WTC11 (cell line): ENCODE measurements around the gene DUSP22. TPM values are rescaled to one million over a fixed set of nuclear protein-coding genes. Genes with fewer than 3 reads are reported as not detected.

Experiments
- ATAC-seq: fragments of 200-7000 bp; cut with Tn5 transposase; 2 replicates; pipeline ENCODE4 v1.10.0; 2021; ENCODE audit warnings: mild to moderate bottlenecking, moderate library complexity
- CTCF ChIA-PET: fragments of 300-600 bp; sonication (Branson Sonifier 250); formaldehyde crosslinking; loops from one replicate; lab custom pipeline; 2021; ENCODE audit warnings: antibody characterized with exemption; lab: Charles Lee
- POLR2A ChIA-PET: fragments of 350-600 bp; sonication (Branson Sonifier 250); formaldehyde crosslinking; loops from one replicate; lab custom pipeline; 2021; ENCODE audit warnings: antibody characterized with exemption; lab: Charles Lee
- DNase-seq: peaks from one replicate; pipeline ENCODE4 v3.0.0; 2021; ENCODE audit warnings: low spot score
- H3K27ac Mint-ChIP-seq: 2 replicates; pipeline ENCODE4 v1.8.0; 2021; ENCODE audit warnings: mixed read lengths
- H3K27me3 Mint-ChIP-seq: 2 replicates; pipeline ENCODE4 v1.8.0; 2021; ENCODE audit warnings: low read depth, mild to moderate bottlenecking, moderate library complexity, mixed read lengths
- H3K36me3 Mint-ChIP-seq: 2 replicates; pipeline ENCODE4 v1.8.0; 2021; ENCODE audit warnings: mixed read lengths
- H3K4me1 Mint-ChIP-seq: 2 replicates; pipeline ENCODE4 v1.8.0; 2022; ENCODE audit warnings: mixed read lengths
- H3K4me3 Mint-ChIP-seq: 2 replicates; pipeline ENCODE4 v1.8.0; 2021; ENCODE audit warnings: mild to moderate bottlenecking, moderate library complexity, mixed read lengths
- H3K9me3 Mint-ChIP-seq: 2 replicates; pipeline ENCODE4 v1.8.0; 2021; ENCODE audit warnings: mixed read lengths
- CREM ChIP-seq: sonication (generic); formaldehyde crosslinking; IDR thresholded peaks from 2 replicates; pipeline ENCODE4 v1.8.1; 2022; ENCODE audit warnings: mild to moderate bottlenecking, missing genetic modification reagents, moderate library complexity
- E2F4 ChIP-seq: sonication (generic); formaldehyde crosslinking; IDR thresholded peaks from 2 replicates; pipeline ENCODE4 v1.8.1; 2022; ENCODE audit warnings: low read depth, mild to moderate bottlenecking, moderate library complexity, missing genetic modification reagents, borderline replicate concordance
- FOXP1 ChIP-seq: sonication (generic); formaldehyde crosslinking; IDR thresholded peaks from 2 replicates; pipeline ENCODE4 v1.8.0; 2022; ENCODE audit warnings: missing genetic modification reagents, mild to moderate bottlenecking, moderate library complexity, borderline replicate concordance
- FOXP4 ChIP-seq: sonication (generic); formaldehyde crosslinking; IDR thresholded peaks from 2 replicates; pipeline ENCODE4 v1.8.0; 2022; ENCODE audit warnings: mild to moderate bottlenecking, missing genetic modification reagents
- GTF2I ChIP-seq: fragments of 250-450 bp; sonication (Bioruptor Pico); conservative IDR thresholded peaks from 2 replicates; pipeline ENCODE4 v1.4.0; 2021; ENCODE audit warnings: mild to moderate bottlenecking
- MAX ChIP-seq: sonication (generic); formaldehyde crosslinking; IDR thresholded peaks from 2 replicates; pipeline ENCODE4 v1.8.0; 2022; ENCODE audit warnings: mild to moderate bottlenecking, missing genetic modification reagents
- MYBL2 ChIP-seq: sonication (generic); formaldehyde crosslinking; IDR thresholded peaks from 2 replicates; pipeline ENCODE4 v1.8.1; 2023; ENCODE audit warnings: mild to moderate bottlenecking, moderate library complexity, missing genetic modification reagents
- NFE2L1 ChIP-seq: sonication (generic); formaldehyde crosslinking; IDR thresholded peaks from 2 replicates; pipeline ENCODE4 v1.8.1; 2023; ENCODE audit warnings: missing genetic modification reagents
- ZNF317 ChIP-seq: sonication (generic); formaldehyde crosslinking; IDR thresholded peaks from 2 replicates; pipeline ENCODE4 v1.8.1; 2023; ENCODE audit warnings: low read depth, mild to moderate bottlenecking, moderate library complexity, missing genetic modification reagents, borderline replicate concordance
- ZNF396 ChIP-seq: fragments of 250-450 bp; sonication (Bioruptor Pico); IDR thresholded peaks from 2 replicates; pipeline ENCODE4 v1.8.0; 2021; ENCODE audit warnings: mild to moderate bottlenecking, moderate library complexity, borderline replicate concordance
- total RNA-seq: library from RNA; stranded (reverse); gene quantifications from 3 replicates; pipeline ENCODE4 v1.2.3, GENCODE V29; 2021
- TF ChIP-seq, protein P1 (sequence below): fragments of 250-450 bp; sonication (Bioruptor Pico); IDR thresholded peaks from 2 replicates; pipeline ENCODE4 v1.9.0; 2021; ENCODE audit warnings: mild to moderate bottlenecking, borderline replicate concordance
- TF ChIP-seq, protein P2 (sequence below): sonication (generic); formaldehyde crosslinking; IDR thresholded peaks from 2 replicates; pipeline ENCODE4 v1.8.1; 2023; ENCODE audit warnings: mild to moderate bottlenecking, missing genetic modification reagents, moderate library complexity
- TF ChIP-seq, protein P3 (sequence below): sonication (generic); formaldehyde crosslinking; conservative IDR thresholded peaks from 2 replicates; pipeline ENCODE4 v1.8.1; 2022; ENCODE audit warnings: mild to moderate bottlenecking, missing genetic modification reagents
- TF ChIP-seq, protein P4 (sequence below): sonication (generic); formaldehyde crosslinking; IDR thresholded peaks from 2 replicates; pipeline ENCODE4 v1.8.1; 2022; ENCODE audit warnings: mild to moderate bottlenecking, moderate library complexity, missing genetic modification reagents
- TF ChIP-seq, protein P5 (sequence below): fragments of 200-600 bp; IDR thresholded peaks from 2 replicates; pipeline ENCODE4 v1.8.0; 2022; ENCODE audit warnings: antibody characterized with exemption

Gene DUSP22
- total RNA-seq, 1 experiment from 2014 or later = 38.5 TPM

- ChIA-PET CTCF (interaction anchor here (1.3 to 1.7 kb wide), 2 partner anchors 13 to 17 kb away, joined by 3 read pairs; no protein-coding TSS in a partner anchor), POLR2A (no interaction called here)
- no peak for ATAC-seq
- H3K4me1 Mint-ChIP-seq = no peaks in the 10 kb centered on the region
- H3K4me3 Mint-ChIP-seq = no peak overlapping the region
- peaks cover 37% of the 10 kb centered on the region for H3K9me3 Mint-ChIP-seq
- H3K27ac Mint-ChIP-seq = no peak overlapping the region
- no peak for DNase-seq
- peaks cover 32% of the 10 kb centered on the region for H3K36me3 Mint-ChIP-seq
- TF ChIP-seq MYBL2 (CRISPR knock-in tag) (no peak), E2F4 (CRISPR knock-in tag) (no peak), MAX (CRISPR knock-in tag) (no peak), FOXP4 (CRISPR knock-in tag) (no peak), CREM (CRISPR knock-in tag) (no peak), ZNF317 (CRISPR knock-in tag) (no peak), GTF2I (CRISPR knock-in tag) (no peak), ZNF396 (CRISPR knock-in tag) (no peak), FOXP1 (no peak), NFE2L1 (CRISPR knock-in tag) (no peak)
- TF ChIP-seq, protein P1, sequence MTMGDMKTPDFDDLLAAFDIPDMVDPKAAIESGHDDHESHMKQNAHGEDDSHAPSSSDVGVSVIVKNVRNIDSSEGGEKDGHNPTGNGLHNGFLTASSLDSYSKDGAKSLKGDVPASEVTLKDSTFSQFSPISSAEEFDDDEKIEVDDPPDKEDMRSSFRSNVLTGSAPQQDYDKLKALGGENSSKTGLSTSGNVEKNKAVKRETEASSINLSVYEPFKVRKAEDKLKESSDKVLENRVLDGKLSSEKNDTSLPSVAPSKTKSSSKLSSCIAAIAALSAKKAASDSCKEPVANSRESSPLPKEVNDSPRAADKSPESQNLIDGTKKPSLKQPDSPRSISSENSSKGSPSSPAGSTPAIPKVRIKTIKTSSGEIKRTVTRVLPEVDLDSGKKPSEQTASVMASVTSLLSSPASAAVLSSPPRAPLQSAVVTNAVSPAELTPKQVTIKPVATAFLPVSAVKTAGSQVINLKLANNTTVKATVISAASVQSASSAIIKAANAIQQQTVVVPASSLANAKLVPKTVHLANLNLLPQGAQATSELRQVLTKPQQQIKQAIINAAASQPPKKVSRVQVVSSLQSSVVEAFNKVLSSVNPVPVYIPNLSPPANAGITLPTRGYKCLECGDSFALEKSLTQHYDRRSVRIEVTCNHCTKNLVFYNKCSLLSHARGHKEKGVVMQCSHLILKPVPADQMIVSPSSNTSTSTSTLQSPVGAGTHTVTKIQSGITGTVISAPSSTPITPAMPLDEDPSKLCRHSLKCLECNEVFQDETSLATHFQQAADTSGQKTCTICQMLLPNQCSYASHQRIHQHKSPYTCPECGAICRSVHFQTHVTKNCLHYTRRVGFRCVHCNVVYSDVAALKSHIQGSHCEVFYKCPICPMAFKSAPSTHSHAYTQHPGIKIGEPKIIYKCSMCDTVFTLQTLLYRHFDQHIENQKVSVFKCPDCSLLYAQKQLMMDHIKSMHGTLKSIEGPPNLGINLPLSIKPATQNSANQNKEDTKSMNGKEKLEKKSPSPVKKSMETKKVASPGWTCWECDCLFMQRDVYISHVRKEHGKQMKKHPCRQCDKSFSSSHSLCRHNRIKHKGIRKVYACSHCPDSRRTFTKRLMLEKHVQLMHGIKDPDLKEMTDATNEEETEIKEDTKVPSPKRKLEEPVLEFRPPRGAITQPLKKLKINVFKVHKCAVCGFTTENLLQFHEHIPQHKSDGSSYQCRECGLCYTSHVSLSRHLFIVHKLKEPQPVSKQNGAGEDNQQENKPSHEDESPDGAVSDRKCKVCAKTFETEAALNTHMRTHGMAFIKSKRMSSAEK (CRISPR knock-in tag) = no peak
- TF ChIP-seq, protein P2, sequence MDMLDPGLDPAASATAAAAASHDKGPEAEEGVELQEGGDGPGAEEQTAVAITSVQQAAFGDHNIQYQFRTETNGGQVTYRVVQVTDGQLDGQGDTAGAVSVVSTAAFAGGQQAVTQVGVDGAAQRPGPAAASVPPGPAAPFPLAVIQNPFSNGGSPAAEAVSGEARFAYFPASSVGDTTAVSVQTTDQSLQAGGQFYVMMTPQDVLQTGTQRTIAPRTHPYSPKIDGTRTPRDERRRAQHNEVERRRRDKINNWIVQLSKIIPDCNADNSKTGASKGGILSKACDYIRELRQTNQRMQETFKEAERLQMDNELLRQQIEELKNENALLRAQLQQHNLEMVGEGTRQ = no peak
- TF ChIP-seq, protein P3, sequence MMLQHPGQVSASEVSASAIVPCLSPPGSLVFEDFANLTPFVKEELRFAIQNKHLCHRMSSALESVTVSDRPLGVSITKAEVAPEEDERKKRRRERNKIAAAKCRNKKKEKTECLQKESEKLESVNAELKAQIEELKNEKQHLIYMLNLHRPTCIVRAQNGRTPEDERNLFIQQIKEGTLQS (CRISPR knock-in tag) = no peak
- TF ChIP-seq, protein P4, sequence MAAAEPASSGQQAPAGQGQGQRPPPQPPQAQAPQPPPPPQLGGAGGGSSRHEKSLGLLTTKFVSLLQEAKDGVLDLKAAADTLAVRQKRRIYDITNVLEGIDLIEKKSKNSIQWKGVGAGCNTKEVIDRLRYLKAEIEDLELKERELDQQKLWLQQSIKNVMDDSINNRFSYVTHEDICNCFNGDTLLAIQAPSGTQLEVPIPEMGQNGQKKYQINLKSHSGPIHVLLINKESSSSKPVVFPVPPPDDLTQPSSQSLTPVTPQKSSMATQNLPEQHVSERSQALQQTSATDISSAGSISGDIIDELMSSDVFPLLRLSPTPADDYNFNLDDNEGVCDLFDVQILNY = no peak
- TF ChIP-seq, protein P5, sequence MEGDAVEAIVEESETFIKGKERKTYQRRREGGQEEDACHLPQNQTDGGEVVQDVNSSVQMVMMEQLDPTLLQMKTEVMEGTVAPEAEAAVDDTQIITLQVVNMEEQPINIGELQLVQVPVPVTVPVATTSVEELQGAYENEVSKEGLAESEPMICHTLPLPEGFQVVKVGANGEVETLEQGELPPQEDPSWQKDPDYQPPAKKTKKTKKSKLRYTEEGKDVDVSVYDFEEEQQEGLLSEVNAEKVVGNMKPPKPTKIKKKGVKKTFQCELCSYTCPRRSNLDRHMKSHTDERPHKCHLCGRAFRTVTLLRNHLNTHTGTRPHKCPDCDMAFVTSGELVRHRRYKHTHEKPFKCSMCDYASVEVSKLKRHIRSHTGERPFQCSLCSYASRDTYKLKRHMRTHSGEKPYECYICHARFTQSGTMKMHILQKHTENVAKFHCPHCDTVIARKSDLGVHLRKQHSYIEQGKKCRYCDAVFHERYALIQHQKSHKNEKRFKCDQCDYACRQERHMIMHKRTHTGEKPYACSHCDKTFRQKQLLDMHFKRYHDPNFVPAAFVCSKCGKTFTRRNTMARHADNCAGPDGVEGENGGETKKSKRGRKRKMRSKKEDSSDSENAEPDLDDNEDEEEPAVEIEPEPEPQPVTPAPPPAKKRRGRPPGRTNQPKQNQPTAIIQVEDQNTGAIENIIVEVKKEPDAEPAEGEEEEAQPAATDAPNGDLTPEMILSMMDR = no peak
- peaks cover 7% of the 10 kb centered on the region; the same call in 1 of the 2 replicates for H3K27me3 Mint-ChIP-seq
Measured at GRCh38 chr6:334536-335510, 42.5 kb downstream of the DUSP22 start.
